Kidney epithelial cell (primary cell): ENCODE data around the gene ASGR1. TPM values are rescaled to one million over a fixed set of nuclear protein-coding genes. Genes with fewer than 3 reads are reported as not detected.

ENCODE experiments used
- DNase-seq: peaks from one replicate; pipeline ENCODE4 v3.0.0-alpha.2; 2010; ENCODE audit warnings: low read depth
- H3K27me3 ChIP-seq: 2 replicates; pipeline ENCODE4 v1.6.0; 2011; ENCODE audit warnings: low read length; ENCODE audit not compliant: control insufficient read depth, insufficient read depth
- H3K36me3 ChIP-seq: 2 replicates; pipeline ENCODE4 v1.5.1; 2011; ENCODE audit warnings: low read length; ENCODE audit not compliant: control insufficient read depth, insufficient read depth
- H3K4me3 ChIP-seq: 2 replicates; pipeline ENCODE4 v1.5.1; 2011; ENCODE audit warnings: low read depth, mild to moderate bottlenecking, control low read depth, low read length
- total RNA-seq: library from RNA; depleted of rRNA; stranded (reverse); fragments of >200 nt; gene quantifications from 2 replicates; pipeline ENCODE4 v1.2.3, GENCODE V29; 2015
- TF ChIP-seq, protein P1 (sequence below): IDR thresholded peaks from 2 replicates; pipeline ENCODE4 v1.5.1; 2011; ENCODE audit warnings: mild to moderate bottlenecking, moderate library complexity, low read length, control low read depth, inconsistent platforms; ENCODE audit not compliant: insufficient read depth, poor library complexity, severe bottlenecking

Gene ASGR1
- total RNA-seq, 1 donor from 2014 or later: 6.9 TPM

DNA sequence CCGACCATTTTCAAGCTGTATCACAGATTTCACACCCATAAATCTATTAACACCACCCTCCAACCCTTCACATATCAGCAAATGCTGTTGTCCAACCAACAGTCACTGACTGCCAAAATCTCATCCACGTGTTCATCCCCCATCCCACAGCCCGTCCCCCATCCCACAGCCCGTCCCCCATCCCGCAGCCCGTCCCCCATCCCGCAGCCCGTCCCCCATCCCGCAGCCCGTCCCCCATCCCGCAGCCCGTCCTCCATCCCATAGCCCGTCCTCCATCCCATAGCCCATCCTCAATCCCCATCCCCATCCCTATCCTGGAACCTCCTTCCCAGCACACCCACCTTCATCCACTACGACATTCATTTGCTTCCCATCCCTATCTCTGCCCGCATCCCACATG is 26.4 kb upstream of the ASGR1 start:
- H3K27me3 ChIP-seq: no peaks in the 10 kb centered on the region
- TF ChIP-seq, protein P1, sequence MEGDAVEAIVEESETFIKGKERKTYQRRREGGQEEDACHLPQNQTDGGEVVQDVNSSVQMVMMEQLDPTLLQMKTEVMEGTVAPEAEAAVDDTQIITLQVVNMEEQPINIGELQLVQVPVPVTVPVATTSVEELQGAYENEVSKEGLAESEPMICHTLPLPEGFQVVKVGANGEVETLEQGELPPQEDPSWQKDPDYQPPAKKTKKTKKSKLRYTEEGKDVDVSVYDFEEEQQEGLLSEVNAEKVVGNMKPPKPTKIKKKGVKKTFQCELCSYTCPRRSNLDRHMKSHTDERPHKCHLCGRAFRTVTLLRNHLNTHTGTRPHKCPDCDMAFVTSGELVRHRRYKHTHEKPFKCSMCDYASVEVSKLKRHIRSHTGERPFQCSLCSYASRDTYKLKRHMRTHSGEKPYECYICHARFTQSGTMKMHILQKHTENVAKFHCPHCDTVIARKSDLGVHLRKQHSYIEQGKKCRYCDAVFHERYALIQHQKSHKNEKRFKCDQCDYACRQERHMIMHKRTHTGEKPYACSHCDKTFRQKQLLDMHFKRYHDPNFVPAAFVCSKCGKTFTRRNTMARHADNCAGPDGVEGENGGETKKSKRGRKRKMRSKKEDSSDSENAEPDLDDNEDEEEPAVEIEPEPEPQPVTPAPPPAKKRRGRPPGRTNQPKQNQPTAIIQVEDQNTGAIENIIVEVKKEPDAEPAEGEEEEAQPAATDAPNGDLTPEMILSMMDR: no peak
- no peak for DNase-seq
- peak overlapping the region; percentile 29 for H3K4me3 ChIP-seq
- H3K36me3 ChIP-seq: peaks cover 4% of the 10 kb centered on the region

DNA sequence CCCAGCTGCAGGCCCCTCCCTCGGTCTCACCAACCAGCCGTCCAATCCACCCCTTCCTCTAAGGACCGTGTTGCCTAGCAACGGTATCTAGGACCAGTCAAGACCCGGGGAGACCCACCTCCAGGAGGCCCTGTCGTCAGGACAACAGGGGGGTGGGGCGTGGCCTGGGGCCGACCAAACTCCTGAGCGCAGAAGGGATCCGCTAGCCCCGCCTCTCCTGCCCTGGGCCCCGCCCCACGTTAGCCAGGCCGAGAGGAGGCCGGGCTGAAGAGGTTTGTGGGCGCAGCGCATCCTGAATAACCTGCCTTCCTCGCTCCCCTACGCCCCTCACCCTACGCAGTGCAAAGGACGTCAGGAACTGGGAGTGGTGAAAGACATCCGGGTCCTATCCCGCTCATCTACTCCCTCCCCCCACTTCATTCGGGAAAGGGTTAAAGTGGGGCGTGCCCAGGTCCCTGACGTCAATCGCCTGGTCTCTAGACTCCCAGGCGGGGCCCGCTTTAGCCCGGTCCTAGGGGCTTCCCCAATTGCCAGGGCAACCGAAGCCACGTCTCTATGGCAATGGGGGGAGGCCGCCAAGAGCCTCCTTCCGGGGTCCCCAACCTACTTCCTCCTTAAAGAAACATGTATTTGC is 25.8 kb upstream of the ASGR1 start:
- peak overlapping the region; percentile 29 for H3K4me3 ChIP-seq
- TF ChIP-seq, protein P1: no peak
- DNase-seq: no peak
- H3K27me3 ChIP-seq: no peaks in the 10 kb centered on the region
- H3K36me3 ChIP-seq: peaks cover 4% of the 10 kb centered on the region

DNA sequence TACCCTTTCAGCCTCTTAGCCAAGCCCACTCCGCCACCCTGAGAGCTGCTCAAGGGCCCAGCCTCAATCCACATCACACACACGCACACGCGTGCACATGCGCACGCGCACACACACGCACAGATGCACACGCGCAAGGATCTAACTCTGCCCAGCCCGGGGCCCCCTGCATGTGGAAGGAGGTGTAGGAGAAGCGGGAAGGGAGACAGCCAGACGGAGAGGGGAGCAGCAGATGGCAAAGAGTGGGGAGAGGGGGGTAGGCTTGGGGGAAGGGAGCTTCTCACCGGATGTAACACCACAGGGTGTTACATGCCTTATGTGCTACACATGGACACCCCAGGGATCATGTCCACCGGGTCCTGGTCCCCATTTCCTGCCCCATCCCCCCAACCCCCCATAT is 25.2 kb upstream of the ASGR1 start:
- no peaks in the 10 kb centered on the region for H3K27me3 ChIP-seq
- DNase-seq: no peak
- peaks cover 4% of the 10 kb centered on the region for H3K36me3 ChIP-seq
- TF ChIP-seq, protein P1: no peak
- peak overlapping the region; percentile 29 for H3K4me3 ChIP-seq

DNA sequence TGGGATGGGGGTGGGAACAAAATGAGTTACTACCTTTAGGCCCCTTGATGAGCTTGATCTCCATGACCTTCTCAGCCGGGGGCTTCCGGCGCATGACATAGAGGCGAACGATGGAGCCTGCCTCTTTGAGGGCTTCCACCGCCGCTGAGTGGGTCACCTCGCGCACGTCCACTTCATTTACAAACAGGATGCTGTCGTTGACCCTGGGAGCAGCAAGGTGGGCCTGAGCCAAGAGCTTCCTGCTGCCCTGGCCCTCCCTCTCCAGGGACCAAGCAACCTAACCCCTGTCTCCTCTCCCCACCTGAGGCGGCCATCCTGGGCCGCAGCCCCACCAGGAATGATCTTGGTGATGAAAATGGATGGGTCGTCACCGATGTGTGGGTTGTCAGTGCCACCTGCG is 24.2 kb upstream of the ASGR1 start:
- TF ChIP-seq, protein P1: no peak
- no peak for DNase-seq
- Histone ChIP-seq H3K36me3 (peaks cover 4% of the 10 kb centered on the region), H3K27me3 (no peaks in the 10 kb centered on the region), H3K4me3 (no peak overlapping the region)

DNA sequence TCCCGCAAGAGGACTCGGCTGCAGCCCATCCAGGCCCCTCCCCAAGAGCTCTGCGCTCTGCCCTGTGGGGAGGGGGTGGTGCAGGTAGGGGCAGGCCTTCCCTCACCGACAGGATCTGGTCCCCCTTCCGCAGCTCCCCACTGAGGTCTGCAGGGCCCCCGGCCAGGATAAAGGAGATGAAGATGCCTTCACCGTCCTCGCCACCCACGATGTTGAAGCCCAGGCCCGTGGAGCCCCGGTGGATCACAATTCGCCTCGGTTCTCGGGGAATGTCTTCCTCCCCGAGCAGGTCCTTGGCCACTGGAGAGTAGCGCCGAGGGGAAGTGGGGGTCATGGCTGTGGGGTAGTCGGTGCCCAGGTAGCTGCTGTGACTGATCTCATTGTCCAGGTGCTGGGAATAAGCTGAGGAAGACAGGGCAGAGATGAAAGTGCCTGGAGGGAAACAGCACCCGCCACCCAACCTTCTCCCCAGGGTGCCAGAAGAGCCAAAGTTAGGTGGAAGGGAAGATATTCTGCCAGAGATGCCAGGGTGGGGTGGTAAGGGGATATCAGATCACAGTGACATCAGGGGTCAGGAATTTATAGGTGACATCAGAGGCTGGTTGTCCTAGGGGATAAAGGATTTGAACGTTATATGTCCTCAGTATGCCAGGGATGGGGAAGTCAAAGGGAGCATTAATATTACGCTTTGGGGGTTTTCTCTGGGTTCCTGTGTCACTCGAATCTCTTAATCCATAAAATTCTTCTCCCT is 17.7 kb upstream of the ASGR1 start:
- TF ChIP-seq, protein P1: no peak
- DNase-seq: no peak
- Histone ChIP-seq H3K27me3 (no peaks in the 10 kb centered on the region), H3K36me3 (peaks cover 1% of the 10 kb centered on the region), H3K4me3 (no peak overlapping the region)
